ENCODE data around the gene RAD21L1.

The RAD21L1 gene

GRCh38 chr20:1297486-1297885, 71.6 kb downstream of the RAD21L1 start:
- no peak for DNase-seq

- DNase-seq = no peak
Measured at GRCh38 chr20:1298166-1298565, 72.3 kb downstream of the RAD21L1 start.

GRCh38 chr20:1298888-1299511, 73.2 kb downstream of the RAD21L1 start:
- DNase-seq = no peak

- DNase-seq = no peak
Measured at GRCh38 chr20:1299522-1299921, 73.7 kb downstream of the RAD21L1 start.

GRCh38 chr20:1300083-1300840, 74.4 kb downstream of the RAD21L1 start:
- no peak for DNase-seq

- DNase-seq = no peak
Measured at GRCh38 chr20:1301031-1301529, 75.2 kb downstream of the RAD21L1 start.

GRCh38 chr20:1302685-1303541, 77.1 kb downstream of the RAD21L1 start:
- DNase-seq = no peak

- no peak for DNase-seq
Measured at GRCh38 chr20:1304710-1305515, 79.1 kb downstream of the RAD21L1 start.
